ENCODE data around the gene DGUOK. TPM values are rescaled to one million over a fixed set of nuclear protein-coding genes. Genes with fewer than 3 reads are reported as not detected.

The DGUOK gene
- total RNA-seq, 1 experiment from 2014 or later: 78.5 TPM

GRCh38 chr2:74007121-74007520 is 80.4 kb downstream of the DGUOK start:
- peaks cover 3% of the 10 kb centered on the region; the same call in 1 of the 2 replicates for H3K4me1 ChIP-seq (ENCODE audit: control insufficient read depth, insufficient read depth, low read length)

GRCh38 chr2:74007711-74008110 is 81.0 kb downstream of the DGUOK start:
- H3K9me3 ChIP-seq (ENCODE audit: control insufficient read depth, insufficient read depth, low read depth, low read length): no peaks in the 10 kb centered on the region
- ATAC-seq (no peak), DNase-seq (ENCODE audit: low read depth, low spot score) (no peak)
- ChIA-PET CTCF (no interaction called here), POLR2A (interaction anchor here (0.5 kb wide), 1 partner anchor 173 kb away, joined by 9 read pairs; no protein-coding TSS in a partner anchor)
- H3K4me1 ChIP-seq (ENCODE audit: control insufficient read depth, insufficient read depth, low read length): peaks cover 3% of the 10 kb centered on the region; the same call in 1 of the 2 replicates
- no peak overlapping the region for H3K27ac ChIP-seq (ENCODE audit: low read length)
- H3K4me3 ChIP-seq (ENCODE audit: low read depth in 2 of 2, low read length in 2 of 2): no peak overlapping the region
- TF ChIP-seq SIN3A (IDR thresholded peaks at IDR 0.05; ENCODE audit: borderline replicate concordance, insufficient read depth, low read depth, low read length): no peak
- TF ChIP-seq TCF7L2 (IDR thresholded peaks at IDR 0.05; ENCODE audit: low read depth, low read length): no peak
- no peak for TF ChIP-seq POLR2AphosphoS5 (IDR thresholded peaks at IDR 0.05; ENCODE audit: low read depth, low read length)
- no peak for TF ChIP-seq REST (IDR thresholded peaks at IDR 0.05; ENCODE audit: insufficient read depth in 1 of 2, low read depth in 2 of 2, low read length in 1 of 2)
- TF ChIP-seq CTCF (IDR thresholded peaks at IDR 0.05): no peak
- intact Hi-C loops (cut with micrococcal nuclease; ENCODE audit: unreplicated experiment): loop anchor here (10.0 kb wide), 1 partner anchor 127 kb away; no protein-coding TSS in a partner anchor
- in situ Hi-C loops (cut with HindIII; ENCODE audit: low pct_unique_long_range_greater_than_20kb, low sequenced_read_pairs): no loop called here
- no peaks in the 10 kb centered on the region for H3K27me3 ChIP-seq (ENCODE audit: control insufficient read depth, insufficient read depth, low read length)
- no peaks in the 10 kb centered on the region for H3K36me3 ChIP-seq (ENCODE audit: control insufficient read depth, insufficient read depth, low read length)
- no TSS peak for BruUV-seq (replicated peaks)

More at GRCh38 chr2:74007121-74007520, 80.4 kb downstream of the DGUOK start:
- intact Hi-C loops (cut with micrococcal nuclease; ENCODE audit: unreplicated experiment) (loop anchor here (10.0 kb wide), 1 partner anchor 128 kb away; no protein-coding TSS in a partner anchor), in situ Hi-C loops (cut with HindIII; ENCODE audit: low pct_unique_long_range_greater_than_20kb, low sequenced_read_pairs) (no loop called here)
- ChIA-PET POLR2A (no interaction called here), CTCF (no interaction called here)
- no peaks in the 10 kb centered on the region for H3K27me3 ChIP-seq (ENCODE audit: control insufficient read depth, insufficient read depth, low read length)
- H3K4me3 ChIP-seq (ENCODE audit: low read depth in 2 of 2, low read length in 2 of 2): no peak overlapping the region
- TF ChIP-seq REST (IDR thresholded peaks at IDR 0.05; ENCODE audit: insufficient read depth in 1 of 2, low read depth in 2 of 2, low read length in 1 of 2) (no peak), TCF7L2 (IDR thresholded peaks at IDR 0.05; ENCODE audit: low read depth, low read length) (no peak), CTCF (IDR thresholded peaks at IDR 0.05) (no peak), POLR2AphosphoS5 (IDR thresholded peaks at IDR 0.05; ENCODE audit: low read depth, low read length) (no peak), SIN3A (IDR thresholded peaks at IDR 0.05; ENCODE audit: borderline replicate concordance, insufficient read depth, low read depth, low read length) (no peak)
- no TSS peak for BruUV-seq (replicated peaks)
- no peak for DNase-seq (ENCODE audit: low read depth, low spot score)
- no peaks in the 10 kb centered on the region for H3K9me3 ChIP-seq (ENCODE audit: control insufficient read depth, insufficient read depth, low read depth, low read length)
- H3K36me3 ChIP-seq (ENCODE audit: control insufficient read depth, insufficient read depth, low read length): no peaks in the 10 kb centered on the region
- ATAC-seq: no peak
- no peak overlapping the region for H3K27ac ChIP-seq (ENCODE audit: low read length)
